Inflammatory macrophage (primary cell): ENCODE results near the gene NR1H4.

Source experiments
- DNase-seq, 2 donors: peaks; one replicate each; pipeline ENCODE4 v3.0.0-alpha.2; 2020 to 2022

NR1H4 gene

GRCh38 chr12:100573292-100574186 lies 99.9 kb downstream of the NR1H4 start, which contains the start of gene GAS2L3:
GAS2L3 (plus strand) TSS chr12:100573684; CDS start chr12:100594905, 21,221 bp downstream.
- DNase-seq = peak; percentile 97 to 98

- DNase-seq = peak; percentile 52 to 63
These were observed 100.8 kb downstream of the NR1H4 start for GRCh38 chr12:100574187-100575074.

GRCh38 chr12:100576331-100577036 lies 102.8 kb downstream of the NR1H4 start:
- peak; percentile 91 to 96 for DNase-seq

- no peak for DNase-seq
These were observed 105.3 kb downstream of the NR1H4 start for GRCh38 chr12:100578923-100579322.

GRCh38 chr12:100579844-100580243 lies 106.2 kb downstream of the NR1H4 start:
- peak; percentile 42 to 50 for DNase-seq

- DNase-seq = no peak
These were observed 110.6 kb downstream of the NR1H4 start for GRCh38 chr12:100584256-100584655.

GRCh38 chr12:100591979-100592378 lies 118.3 kb downstream of the NR1H4 start:
- DNase-seq = no peak

GRCh38 chr12:100593490-100593889 lies 119.8 kb downstream of the NR1H4 start:
- DNase-seq = no peak

- no peak for DNase-seq
These were observed 128.0 kb downstream of the NR1H4 start for GRCh38 chr12:100601626-100602025.

GRCh38 chr12:100602997-100603396 lies 129.3 kb downstream of the NR1H4 start:
- peak; percentile 65 to 79 for DNase-seq

GRCh38 chr12:100608776-100609175 lies 135.1 kb downstream of the NR1H4 start:
- DNase-seq = peak; percentile 78 to 82

- DNase-seq = peak; percentile 10 to 63
These were observed 137.2 kb downstream of the NR1H4 start for GRCh38 chr12:100610666-100611430.

GRCh38 chr12:100612606-100613005 lies 138.9 kb downstream of the NR1H4 start:
- DNase-seq = no peak
